DMS 273 (cell line): Measurements from ENCODE around the gene RAD52.

Experiments
- DNase-seq: peaks from one replicate; lab custom pipeline; 2025; ENCODE audit not compliant: unreplicated experiment; lab: John Stamatoyannopoulos, UW

The RAD52 gene

DNA sequence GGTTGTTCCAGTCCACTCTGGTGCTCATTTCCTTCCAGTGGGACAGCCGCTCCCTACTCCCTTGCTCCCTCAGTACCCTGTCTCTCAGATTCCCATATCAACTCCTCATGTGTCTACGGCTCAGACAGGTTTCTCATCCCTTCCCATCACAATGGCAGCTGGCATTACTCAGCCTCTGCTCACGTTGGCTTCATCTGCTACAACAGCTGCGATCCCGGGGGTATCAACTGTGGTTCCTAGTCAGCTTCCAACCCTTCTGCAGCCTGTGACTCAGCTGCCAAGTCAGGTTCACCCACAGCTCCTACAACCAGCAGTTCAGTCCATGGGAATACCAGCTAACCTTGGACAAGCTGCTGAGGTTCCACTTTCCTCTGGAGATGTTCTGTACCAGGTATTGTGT, 69.9 kb downstream of the RAD52 start:
- DNase-seq, result peak; percentile 74

DNA sequence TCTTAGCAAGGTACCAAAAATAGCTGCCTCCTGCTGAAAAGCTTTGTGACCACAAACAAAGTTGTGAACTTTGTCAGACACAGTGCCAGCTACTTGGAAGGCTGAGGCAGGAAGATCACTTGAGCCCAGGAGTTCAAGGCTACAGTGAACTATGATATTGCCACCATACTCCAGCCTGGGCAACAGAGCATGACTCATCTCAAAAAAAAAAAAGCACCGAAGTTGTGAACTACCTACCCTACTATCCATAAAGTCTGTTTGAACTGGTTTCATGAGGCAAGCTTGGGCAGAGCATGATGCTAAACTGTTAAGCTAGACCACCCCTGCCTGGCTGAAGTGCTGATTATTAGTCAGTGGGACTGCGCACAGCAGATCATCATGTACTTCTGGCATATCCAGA, 75.5 kb downstream of the RAD52 start:
- DNase-seq, result no peak

DNA sequence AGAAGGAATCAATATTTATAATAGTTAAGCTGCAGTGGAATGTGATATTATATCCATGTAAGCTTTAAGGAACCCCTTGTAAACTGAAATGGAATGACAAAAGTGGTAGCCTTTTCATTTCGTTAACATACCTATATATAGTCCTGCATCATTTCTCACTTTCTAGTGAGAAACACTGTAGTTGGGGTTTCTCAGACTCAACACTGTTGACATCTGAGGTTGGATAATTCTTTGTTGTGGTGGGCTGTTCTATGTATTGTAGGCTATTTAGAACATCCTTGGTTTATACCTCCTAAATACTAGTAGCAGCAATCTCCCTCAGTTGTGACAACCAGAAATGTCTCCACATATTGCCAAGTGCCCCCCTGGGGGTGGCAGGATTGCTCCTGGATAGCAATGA, 79.1 kb downstream of the RAD52 start:
- no peak for DNase-seq

DNA sequence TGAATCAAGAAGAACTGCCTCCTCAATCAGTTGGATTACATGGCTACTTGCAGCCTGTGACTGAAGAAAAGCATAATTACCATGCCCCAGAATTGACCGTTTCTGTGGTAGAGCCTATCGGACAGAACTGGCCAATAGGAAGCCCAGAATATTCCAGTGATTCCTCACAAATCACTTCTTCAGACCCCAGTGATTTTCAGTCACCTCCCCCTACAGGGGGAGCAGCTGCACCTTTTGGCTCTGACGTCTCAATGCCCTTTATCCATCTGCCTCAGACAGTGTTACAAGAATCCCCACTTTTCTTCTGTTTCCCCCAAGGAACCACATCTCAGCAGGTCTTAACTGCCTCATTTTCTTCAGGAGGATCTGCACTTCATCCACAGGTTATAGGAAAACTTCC, 80.8 kb downstream of the RAD52 start:
- DNase-seq, result peak; percentile 6

DNA sequence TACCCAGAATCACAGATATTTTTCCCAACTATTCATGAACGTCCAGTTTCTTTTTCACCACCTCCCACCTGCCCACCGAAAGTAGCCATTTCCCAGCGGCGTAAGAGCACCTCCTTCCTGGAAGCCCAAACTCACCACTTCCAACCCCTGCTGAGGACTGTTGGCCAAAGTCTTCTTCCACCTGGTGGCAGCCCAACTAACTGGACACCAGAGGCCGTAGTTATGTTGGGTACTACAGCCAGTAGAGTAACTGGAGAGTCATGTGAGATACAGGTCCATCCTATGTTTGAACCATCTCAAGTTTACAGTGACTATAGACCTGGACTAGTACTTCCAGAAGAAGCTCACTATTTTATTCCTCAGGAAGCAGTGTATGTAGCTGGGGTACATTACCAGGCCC, 81.6 kb downstream of the RAD52 start:
- DNase-seq, result no peak

DNA sequence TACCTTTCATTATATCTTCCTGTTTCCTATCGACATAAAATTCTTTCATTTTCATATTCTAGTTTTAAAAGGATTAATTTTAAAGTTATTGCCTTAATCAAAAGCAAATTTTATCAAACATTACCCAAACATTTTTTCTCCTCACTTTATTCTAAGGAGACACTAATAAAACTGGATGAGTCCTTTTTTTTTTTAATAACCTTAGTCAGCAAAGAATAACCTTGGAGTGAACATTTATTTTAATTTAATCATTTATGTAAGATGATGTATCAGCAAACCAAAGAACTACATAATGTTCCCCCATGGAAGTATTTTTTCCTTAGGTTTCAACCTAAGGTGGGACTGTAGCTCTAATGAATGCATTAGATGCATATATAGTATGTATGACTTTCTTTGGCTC, 83.9 kb downstream of the RAD52 start:
- DNase-seq, result no peak

DNA sequence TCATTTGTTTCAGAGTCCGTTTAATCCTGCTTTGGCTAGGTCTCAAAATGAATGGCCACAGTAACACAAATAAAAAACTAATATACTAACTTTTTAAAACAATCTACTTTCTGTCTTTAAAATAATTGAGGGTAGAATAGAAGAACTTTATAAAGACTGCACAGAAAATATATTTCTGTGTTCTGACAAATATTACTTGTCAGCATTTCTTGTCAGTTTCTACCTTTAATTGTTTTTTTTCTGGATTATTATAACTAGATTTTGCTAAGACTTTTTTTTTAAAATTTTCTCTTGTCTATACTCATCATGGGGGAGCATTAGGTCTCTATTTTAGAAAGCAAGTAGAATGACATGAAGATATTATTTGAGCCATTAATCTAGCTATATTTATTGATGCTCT, 86.2 kb downstream of the RAD52 start:
- no peak for DNase-seq

DNA sequence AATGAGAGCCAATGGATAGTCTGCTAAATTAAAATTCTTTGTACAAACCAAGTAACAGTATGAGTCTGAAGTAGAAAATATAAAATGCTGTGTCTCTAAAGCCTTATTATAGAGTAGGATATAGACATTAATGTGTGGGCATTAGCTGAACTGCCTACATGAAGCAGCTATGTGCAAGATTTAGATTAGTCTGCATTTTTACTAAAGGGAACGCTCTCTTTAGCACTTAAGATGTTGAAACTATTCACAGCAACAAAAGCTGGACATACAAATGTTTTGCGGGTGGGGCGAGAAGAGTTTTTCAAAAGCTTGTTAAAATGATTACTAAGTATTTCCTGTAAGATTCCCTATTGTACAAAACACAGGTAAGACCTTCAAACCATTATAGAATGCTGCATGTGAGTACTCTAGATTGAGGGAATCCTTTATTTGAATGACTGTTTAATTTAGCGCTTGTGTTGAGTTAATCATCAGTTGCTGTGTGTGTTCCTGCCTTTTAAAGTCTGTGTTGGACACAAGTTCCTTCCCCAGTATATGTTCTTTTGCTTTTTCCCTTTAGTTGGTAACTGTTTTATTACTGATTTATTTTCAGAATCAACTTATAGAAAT, 87.1 kb downstream of the RAD52 start:
- no peak for DNase-seq
